K562 (cell line): ENCODE measurements around the gene HSPB2.

Experiments
- EP300 ChIP-seq: IDR thresholded peaks from 2 replicates; pipeline ENCODE4 v1.6.1; 2012; ENCODE audit warnings: low read length, improper control_type of control experiment
- POLR2A ChIP-seq: fragments of 450-650 bp; conservative IDR thresholded peaks from 2 replicates; pipeline ENCODE4 v1.6.1; 2016
- POLR2AphosphoS5 ChIP-seq: IDR thresholded peaks from 2 replicates; pipeline ENCODE4 v1.6.1; 2011; ENCODE audit warnings: mild to moderate bottlenecking, low read depth, low read length, moderate library complexity; ENCODE audit not compliant: control insufficient read depth, insufficient read depth
- TOE1 ChIP-seq, 2 experiments: fragments of 450-650 bp in 1 of 2; sonication (generic) in 1 of 2; formaldehyde crosslinking in 1 of 2; IDR thresholded peaks; 2 replicates each; pipeline versions ENCODE4 v1.7.1 to v1.8.0; 2016 to 2022; ENCODE audit warnings: borderline replicate concordance in 2 of 2, mild to moderate bottlenecking in 2 of 2, antibody characterized with exemption in 1 of 2, inconsistent platforms in 1 of 2, low read depth in 1 of 2, missing genetic modification reagents in 1 of 2, moderate library complexity in 1 of 2
- ZBED1 ChIP-seq: IDR thresholded peaks from 2 replicates; pipeline ENCODE4 v1.6.1; 2014
- ZBTB7A ChIP-seq: IDR thresholded peaks from 2 replicates; pipeline ENCODE4 v1.6.1; 2011; ENCODE audit warnings: low read depth, mild to moderate bottlenecking, low read length, moderate library complexity, borderline replicate concordance; ENCODE audit not compliant: control insufficient read depth
- TF ChIP-seq, protein P1 (sequence below): sonication (generic); formaldehyde crosslinking; IDR thresholded peaks from 2 replicates; pipeline ENCODE4 v1.4.0; 2020; ENCODE audit warnings: mild to moderate bottlenecking, missing genetic modification reagents
- TF ChIP-seq, protein P2 (sequence below), 2 experiments: fragments of 450-650 bp; IDR thresholded peaks; 2 replicates each; pipeline ENCODE4 v1.6.1; 2016

DNA sequence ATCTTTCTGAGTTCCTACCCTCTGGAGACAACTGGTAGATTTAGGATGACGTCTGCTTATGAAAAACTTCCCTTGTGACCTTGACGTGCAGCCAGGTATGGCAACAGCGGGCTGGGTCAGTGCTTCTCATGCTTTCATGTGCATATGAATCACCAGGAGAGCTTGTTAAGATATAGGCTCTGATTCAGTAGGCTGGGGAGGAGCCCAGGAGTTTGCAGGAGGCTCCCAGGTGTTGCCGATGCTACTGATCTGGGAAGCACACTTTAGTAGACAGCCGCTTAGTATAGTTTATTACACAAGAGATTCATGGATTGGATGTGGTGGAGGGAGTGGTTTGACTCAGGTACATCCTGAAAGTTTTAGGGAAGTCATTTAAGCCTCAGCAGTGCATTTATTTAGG lies 48.4 kb downstream of the HSPB2 start:
- TF ChIP-seq ZBED1 = no peak
- TF ChIP-seq, protein P1, sequence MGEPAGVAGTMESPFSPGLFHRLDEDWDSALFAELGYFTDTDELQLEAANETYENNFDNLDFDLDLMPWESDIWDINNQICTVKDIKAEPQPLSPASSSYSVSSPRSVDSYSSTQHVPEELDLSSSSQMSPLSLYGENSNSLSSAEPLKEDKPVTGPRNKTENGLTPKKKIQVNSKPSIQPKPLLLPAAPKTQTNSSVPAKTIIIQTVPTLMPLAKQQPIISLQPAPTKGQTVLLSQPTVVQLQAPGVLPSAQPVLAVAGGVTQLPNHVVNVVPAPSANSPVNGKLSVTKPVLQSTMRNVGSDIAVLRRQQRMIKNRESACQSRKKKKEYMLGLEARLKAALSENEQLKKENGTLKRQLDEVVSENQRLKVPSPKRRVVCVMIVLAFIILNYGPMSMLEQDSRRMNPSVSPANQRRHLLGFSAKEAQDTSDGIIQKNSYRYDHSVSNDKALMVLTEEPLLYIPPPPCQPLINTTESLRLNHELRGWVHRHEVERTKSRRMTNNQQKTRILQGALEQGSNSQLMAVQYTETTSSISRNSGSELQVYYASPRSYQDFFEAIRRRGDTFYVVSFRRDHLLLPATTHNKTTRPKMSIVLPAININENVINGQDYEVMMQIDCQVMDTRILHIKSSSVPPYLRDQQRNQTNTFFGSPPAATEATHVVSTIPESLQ (CRISPR knock-in tag) = no peak
- TF ChIP-seq, protein P2, sequence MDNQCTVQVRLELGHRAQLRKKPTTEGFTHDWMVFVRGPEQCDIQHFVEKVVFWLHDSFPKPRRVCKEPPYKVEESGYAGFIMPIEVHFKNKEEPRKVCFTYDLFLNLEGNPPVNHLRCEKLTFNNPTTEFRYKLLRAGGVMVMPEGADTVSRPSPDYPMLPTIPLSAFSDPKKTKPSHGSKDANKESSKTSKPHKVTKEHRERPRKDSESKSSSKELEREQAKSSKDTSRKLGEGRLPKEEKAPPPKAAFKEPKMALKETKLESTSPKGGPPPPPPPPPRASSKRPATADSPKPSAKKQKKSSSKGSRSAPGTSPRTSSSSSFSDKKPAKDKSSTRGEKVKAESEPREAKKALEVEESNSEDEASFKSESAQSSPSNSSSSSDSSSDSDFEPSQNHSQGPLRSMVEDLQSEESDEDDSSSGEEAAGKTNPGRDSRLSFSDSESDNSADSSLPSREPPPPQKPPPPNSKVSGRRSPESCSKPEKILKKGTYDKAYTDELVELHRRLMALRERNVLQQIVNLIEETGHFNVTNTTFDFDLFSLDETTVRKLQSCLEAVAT (IDR thresholded peaks at IDR 0.05) = no peak
- no peak for TF ChIP-seq POLR2AphosphoS5
- no peak for TF ChIP-seq ZBTB7A
- no peak for TF ChIP-seq POLR2A
- no peak for TF ChIP-seq EP300
- TF ChIP-seq TOE1 (IDR thresholded peaks at IDR 0.05; ENCODE audit: borderline replicate concordance) = no peak
- no peak for TF ChIP-seq TOE1 (CRISPR knock-in tag; IDR thresholded peaks at IDR 0.05; ENCODE audit: borderline replicate concordance, low read depth)
